Measurements from ENCODE around the gene PTPN22.

DNA sequence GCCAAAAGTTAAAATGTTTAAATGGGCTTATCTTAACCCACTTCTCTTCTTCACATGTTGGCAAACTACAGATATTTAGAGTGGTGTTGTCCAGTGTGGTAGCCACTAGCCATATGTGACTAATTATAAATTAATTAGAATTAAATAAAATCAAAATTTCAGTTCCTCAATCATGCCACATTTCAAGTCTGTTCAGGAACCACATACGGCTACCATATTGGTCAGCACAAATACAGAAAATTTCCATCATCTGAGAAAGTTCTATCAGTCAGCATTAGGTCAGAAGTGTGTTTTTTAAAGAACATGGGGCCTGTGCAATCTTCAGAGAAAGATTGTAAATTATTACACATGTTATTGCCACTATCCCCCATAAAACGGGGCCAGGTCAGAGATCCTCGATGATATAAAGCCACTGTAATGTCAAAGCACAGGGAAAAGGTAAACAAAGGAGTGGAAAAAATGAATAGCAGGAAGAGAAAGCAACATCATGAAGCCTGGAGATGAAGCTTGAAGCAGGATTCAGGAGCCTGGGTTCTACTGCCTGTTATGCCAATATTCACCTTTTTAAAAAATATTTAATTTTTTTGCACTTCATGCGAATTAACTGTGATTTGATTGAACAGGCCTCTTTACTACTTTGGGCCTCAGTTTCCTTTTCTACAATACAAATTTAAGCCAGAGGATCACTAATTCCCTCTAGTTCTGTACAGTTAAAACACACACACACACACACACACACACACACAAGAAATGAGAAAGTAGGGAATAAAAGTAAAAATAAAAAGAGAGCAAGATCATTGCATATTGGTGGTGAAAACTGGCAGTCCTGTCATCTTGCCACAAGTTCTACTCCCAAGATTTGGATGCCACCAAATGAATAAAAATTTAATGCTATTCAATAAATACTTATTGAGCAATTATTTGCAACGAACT, 61.6 kb downstream of the PTPN22 start:
- no peak for TF ChIP-seq POLR2A (IDR thresholded peaks at IDR 0.05)
- TF ChIP-seq, protein P1, sequence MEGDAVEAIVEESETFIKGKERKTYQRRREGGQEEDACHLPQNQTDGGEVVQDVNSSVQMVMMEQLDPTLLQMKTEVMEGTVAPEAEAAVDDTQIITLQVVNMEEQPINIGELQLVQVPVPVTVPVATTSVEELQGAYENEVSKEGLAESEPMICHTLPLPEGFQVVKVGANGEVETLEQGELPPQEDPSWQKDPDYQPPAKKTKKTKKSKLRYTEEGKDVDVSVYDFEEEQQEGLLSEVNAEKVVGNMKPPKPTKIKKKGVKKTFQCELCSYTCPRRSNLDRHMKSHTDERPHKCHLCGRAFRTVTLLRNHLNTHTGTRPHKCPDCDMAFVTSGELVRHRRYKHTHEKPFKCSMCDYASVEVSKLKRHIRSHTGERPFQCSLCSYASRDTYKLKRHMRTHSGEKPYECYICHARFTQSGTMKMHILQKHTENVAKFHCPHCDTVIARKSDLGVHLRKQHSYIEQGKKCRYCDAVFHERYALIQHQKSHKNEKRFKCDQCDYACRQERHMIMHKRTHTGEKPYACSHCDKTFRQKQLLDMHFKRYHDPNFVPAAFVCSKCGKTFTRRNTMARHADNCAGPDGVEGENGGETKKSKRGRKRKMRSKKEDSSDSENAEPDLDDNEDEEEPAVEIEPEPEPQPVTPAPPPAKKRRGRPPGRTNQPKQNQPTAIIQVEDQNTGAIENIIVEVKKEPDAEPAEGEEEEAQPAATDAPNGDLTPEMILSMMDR (IDR thresholded peaks at IDR 0.05) = no peak
